ENCODE results near the gene RGS6. TPM values are rescaled to one million over a fixed set of nuclear protein-coding genes. Genes with fewer than 3 reads are reported as not detected.

RGS6 gene
- total RNA-seq, 1 donor from 2014 or later: not detected

GRCh38 chr14:72528863-72529175 lies 596.6 kb downstream of the RGS6 start:
- DNase-seq (ENCODE audit: low read depth): no peak
- H3K27me3 ChIP-seq (ENCODE audit: control insufficient read depth, insufficient read depth, low read length): no peaks in the 10 kb centered on the region
- no peaks in the 10 kb centered on the region for H3K36me3 ChIP-seq (ENCODE audit: control insufficient read depth, insufficient read depth, low read length)
- no peak for TF ChIP-seq CTCF (IDR thresholded peaks at IDR 0.05; ENCODE audit: insufficient read depth, low read length, poor library complexity, severe bottlenecking)
- H3K4me3 ChIP-seq (ENCODE audit: low read depth, low read length): no peak overlapping the region

GRCh38 chr14:72532686-72533454 lies 600.6 kb downstream of the RGS6 start:
- H3K4me3 ChIP-seq (ENCODE audit: low read depth, low read length): no peak overlapping the region
- TF ChIP-seq CTCF (IDR thresholded peaks at IDR 0.05; ENCODE audit: insufficient read depth, low read length, poor library complexity, severe bottlenecking): no peak
- H3K36me3 ChIP-seq (ENCODE audit: control insufficient read depth, insufficient read depth, low read length): no peaks in the 10 kb centered on the region
- no peaks in the 10 kb centered on the region for H3K27me3 ChIP-seq (ENCODE audit: control insufficient read depth, insufficient read depth, low read length)
- DNase-seq (ENCODE audit: low read depth): no peak

- DNase-seq (ENCODE audit: low read depth): no peak
- no peak for TF ChIP-seq CTCF (IDR thresholded peaks at IDR 0.05; ENCODE audit: insufficient read depth, low read length, poor library complexity, severe bottlenecking)
- Histone ChIP-seq H3K27me3 (ENCODE audit: control insufficient read depth, insufficient read depth, low read length) (no peaks in the 10 kb centered on the region), H3K36me3 (ENCODE audit: control insufficient read depth, insufficient read depth, low read length) (no peaks in the 10 kb centered on the region), H3K4me3 (ENCODE audit: low read depth, low read length) (no peak overlapping the region)
Measured at GRCh38 chr14:72535485-72535884, 603.3 kb downstream of the RGS6 start.

GRCh38 chr14:72538387-72538786 lies 606.2 kb downstream of the RGS6 start:
- no peak for DNase-seq (ENCODE audit: low read depth)
- Histone ChIP-seq H3K36me3 (ENCODE audit: control insufficient read depth, insufficient read depth, low read length) (no peaks in the 10 kb centered on the region), H3K4me3 (ENCODE audit: low read depth, low read length) (no peak overlapping the region), H3K27me3 (ENCODE audit: control insufficient read depth, insufficient read depth, low read length) (no peaks in the 10 kb centered on the region)
- no peak for TF ChIP-seq CTCF (IDR thresholded peaks at IDR 0.05; ENCODE audit: insufficient read depth, low read length, poor library complexity, severe bottlenecking)

- no peak for DNase-seq (ENCODE audit: low read depth)
- H3K36me3 ChIP-seq (ENCODE audit: control insufficient read depth, insufficient read depth, low read length): no peaks in the 10 kb centered on the region
- H3K4me3 ChIP-seq (ENCODE audit: low read depth, low read length): no peak overlapping the region
- TF ChIP-seq CTCF (IDR thresholded peaks at IDR 0.05; ENCODE audit: insufficient read depth, low read length, poor library complexity, severe bottlenecking): no peak
- H3K27me3 ChIP-seq (ENCODE audit: control insufficient read depth, insufficient read depth, low read length): no peaks in the 10 kb centered on the region
Measured at GRCh38 chr14:72539661-72540315, 607.6 kb downstream of the RGS6 start.
